Loucy (cell line): ENCODE results near the gene HACL1.

Experiments used
- H2AFZ ChIP-seq: fragments of 200-600 bp; sonication (generic); 2 replicates; pipeline ENCODE4 v1.6.0; 2016; ENCODE audit warnings: antibody characterized with exemption, mild to moderate bottlenecking, low read length, moderate library complexity
- H3F3A ChIP-seq: fragments of 200-600 bp; 2 replicates; pipeline ENCODE4 v1.6.0; 2016; ENCODE audit warnings: antibody characterized with exemption, low read depth, mild to moderate bottlenecking
- H3K27me3 ChIP-seq: fragments of 200-600 bp; sonication (generic); 2 replicates; pipeline ENCODE4 v1.6.1; 2014; ENCODE audit warnings: low read length, mild to moderate bottlenecking; ENCODE audit not compliant: insufficient read depth, poor library complexity, severe bottlenecking
- H3K36me3 ChIP-seq: fragments of 200-600 bp; sonication (generic); 2 replicates; pipeline ENCODE4 v1.6.1; 2016; ENCODE audit warnings: low read length; ENCODE audit not compliant: insufficient read depth
- H3K4me1 ChIP-seq: fragments of 200-600 bp; sonication (generic); 2 replicates; pipeline ENCODE4 v1.5.1; 2014; ENCODE audit warnings: low read length, mild to moderate bottlenecking; ENCODE audit not compliant: insufficient read depth, poor library complexity, severe bottlenecking
- H3K4me2 ChIP-seq: fragments of 200-600 bp; sonication (generic); 2 replicates; pipeline ENCODE4 v1.6.0; 2014; ENCODE audit warnings: antibody characterized with exemption, low read length, low read depth, mild to moderate bottlenecking; ENCODE audit not compliant: poor library complexity, severe bottlenecking
- H3K4me3 ChIP-seq: fragments of 200-600 bp; sonication (generic); 2 replicates; pipeline ENCODE4 v1.5.1; 2014; ENCODE audit warnings: low read length, mild to moderate bottlenecking, mixed read lengths; ENCODE audit not compliant: poor library complexity, severe bottlenecking
- H3K79me2 ChIP-seq: fragments of 200-600 bp; sonication (generic); 2 replicates; pipeline ENCODE4 v1.6.1; 2014; ENCODE audit warnings: low read length; ENCODE audit not compliant: insufficient read depth
- H3K9ac ChIP-seq: fragments of 200-600 bp; sonication (generic); 2 replicates; pipeline ENCODE4 v1.6.0; 2014; ENCODE audit warnings: mild to moderate bottlenecking, low read depth, low read length, moderate library complexity; ENCODE audit not compliant: poor library complexity, severe bottlenecking
- H3K9me2 ChIP-seq: fragments of 200-600 bp; sonication (generic); replicated peaks from 2 replicates; pipeline ENCODE4 v1.6.1; 2016; ENCODE audit warnings: low read depth, low read length, mixed read lengths
- H3K9me3 ChIP-seq: fragments of 200-600 bp; sonication (generic); 2 replicates; pipeline ENCODE4 v1.6.1; 2014; ENCODE audit warnings: mild to moderate bottlenecking, antibody characterized with exemption, low read length, low read depth; ENCODE audit not compliant: insufficient read depth
- H4K20me1 ChIP-seq: fragments of 200-600 bp; sonication (generic); 2 replicates; pipeline ENCODE4 v1.6.0; 2014; ENCODE audit warnings: antibody characterized with exemption, low read length, mild to moderate bottlenecking; ENCODE audit not compliant: insufficient read depth, poor library complexity, severe bottlenecking
- CTCF ChIP-seq: fragments of 200-600 bp; sonication (generic); conservative IDR thresholded peaks from 2 replicates; pipeline ENCODE4 v1.5.1; 2014; ENCODE audit warnings: mild to moderate bottlenecking, antibody characterized with exemption, low read length
- EZH2phosphoT487 ChIP-seq: fragments of 200-600 bp; IDR thresholded peaks from 2 replicates; pipeline ENCODE4 v1.6.1; 2018; ENCODE audit warnings: antibody characterized with exemption, mild to moderate bottlenecking, moderate library complexity, borderline replicate concordance

HACL1 gene

GRCh38 chr3:15585111-15585845, 16.1 kb downstream of the HACL1 start:
- Histone ChIP-seq H3K27me3 (no peaks in the 10 kb centered on the region), H3K4me3 (no peak overlapping the region), H2AFZ (no peak overlapping the region), H3K36me3 (peaks cover 44% of the 10 kb centered on the region), H3K4me1 (peaks cover 6% of the 10 kb centered on the region), H3K4me2 (no peak overlapping the region), H3K79me2 (no peaks in the 10 kb centered on the region), H3K9ac (no peak overlapping the region), H4K20me1 (no peaks in the 10 kb centered on the region), H3K9me3 (no peaks in the 10 kb centered on the region), H3F3A (peaks cover 3% of the 10 kb centered on the region; the same call in 1 of the 2 replicates), H3K9me2 (no peaks in the 10 kb centered on the region)
- TF ChIP-seq EZH2phosphoT487 (no peak), CTCF (no peak)

GRCh38 chr3:15581471-15582394, 19.6 kb downstream of the HACL1 start:
- H3K4me3 ChIP-seq: no peak overlapping the region
- H3K4me1 ChIP-seq: peaks cover 6% of the 10 kb centered on the region
- H3K9me3 ChIP-seq: no peaks in the 10 kb centered on the region
- no peaks in the 10 kb centered on the region for H3K9me2 ChIP-seq
- TF ChIP-seq CTCF: no peak
- no peak overlapping the region for H2AFZ ChIP-seq
- no peak overlapping the region for H3K9ac ChIP-seq
- no peak overlapping the region for H3K4me2 ChIP-seq
- H4K20me1 ChIP-seq: no peaks in the 10 kb centered on the region
- no peaks in the 10 kb centered on the region for H3K27me3 ChIP-seq
- peaks cover 46% of the 10 kb centered on the region for H3K36me3 ChIP-seq
- peaks cover under 1% of the 10 kb centered on the region; the same call in 1 of the 2 replicates for H3F3A ChIP-seq
- no peaks in the 10 kb centered on the region for H3K79me2 ChIP-seq

- peaks cover 32% of the 10 kb centered on the region for H3K36me3 ChIP-seq
- no peaks in the 10 kb centered on the region for H4K20me1 ChIP-seq
- no peak overlapping the region for H2AFZ ChIP-seq
- H3K4me2 ChIP-seq: no peak overlapping the region
- H3K4me1 ChIP-seq: no peaks in the 10 kb centered on the region
- no peaks in the 10 kb centered on the region for H3K79me2 ChIP-seq
- H3K9ac ChIP-seq: no peak overlapping the region
- H3K9me2 ChIP-seq: no peaks in the 10 kb centered on the region
- H3K4me3 ChIP-seq: no peak overlapping the region
- H3K27me3 ChIP-seq: no peaks in the 10 kb centered on the region
- no peaks in the 10 kb centered on the region for H3K9me3 ChIP-seq
- TF ChIP-seq CTCF (no peak), EZH2phosphoT487 (no peak)
- no peaks in the 10 kb centered on the region for H3F3A ChIP-seq
Observed at GRCh38 chr3:15579051-15579450, 22.3 kb downstream of the HACL1 start.
